Endothelial cell of umbilical vein (primary cell): ENCODE measurements around the gene CSRP1. TPM values are rescaled to one million over a fixed set of nuclear protein-coding genes. Genes with fewer than 3 reads are reported as not detected.

Source experiments
- BruUV-seq: library from RNA; stranded (reverse); fragments of 400-500 nt; replicated peaks from 2 replicates; lab custom pipeline; 2021; lab: Mats Ljungman, UMichigan
- CTCF ChIA-PET: fragments of 300-600, 350-600 bp; sonication (Branson Sonifier 250); formaldehyde crosslinking; loops from one replicate; lab custom pipeline; 2021; ENCODE audit warnings: antibody characterized with exemption, inconsistent platforms; lab: Charles Lee
- POLR2A ChIA-PET: fragments of 300-600, 350-600 bp; sonication (Branson Sonifier 250); formaldehyde crosslinking; loops from one replicate; lab custom pipeline; 2021; ENCODE audit warnings: antibody characterized with exemption, inconsistent platforms; lab: Charles Lee
- DNase-seq: peaks from one replicate; pipeline ENCODE4 v3.0.0-alpha.2; 2011; ENCODE audit warnings: low read depth, low spot score
- FAIRE-seq: peaks from 2 replicates; lab custom pipeline; 2011; peaks lifted over from hg19 to GRCh38; lab: Jason Lieb, UNC
- H2AFZ ChIP-seq: 2 replicates; pipeline ENCODE4 v1.6.0; 2012; ENCODE audit warnings: low read depth, low read length, control low read depth, inconsistent platforms
- H3K27ac ChIP-seq: 2 replicates; pipeline ENCODE4 v1.5.1; 2011; ENCODE audit warnings: low read depth, mild to moderate bottlenecking, control low read depth, low read length, moderate library complexity; ENCODE audit not compliant: insufficient read depth
- H3K27me3 ChIP-seq, 2 experiments: 2 replicates each; pipeline versions ENCODE4 v1.6.0 to v1.6.1; 2011; ENCODE audit warnings: low read length in 2 of 2, mixed read lengths in 1 of 2; ENCODE audit not compliant: control insufficient read depth in 2 of 2, insufficient read depth in 2 of 2
- H3K36me3 ChIP-seq, 2 experiments: 2 replicates in 1 of 2; 3 replicates in 1 of 2; pipeline ENCODE4 v1.5.1; 2011; ENCODE audit warnings: low read length in 2 of 2, mild to moderate bottlenecking in 1 of 2, moderate library complexity in 1 of 2; ENCODE audit not compliant: control insufficient read depth in 2 of 2, insufficient read depth in 2 of 2; ENCODE audit errors: extremely low read depth in 1 of 2
- H3K4me1 ChIP-seq: 3 replicates; pipeline ENCODE4 v1.5.1; 2011; ENCODE audit warnings: mild to moderate bottlenecking, low read length; ENCODE audit not compliant: control insufficient read depth, insufficient read depth; ENCODE audit errors: extremely low read depth
- H3K4me2 ChIP-seq: 2 replicates; pipeline ENCODE4 v1.6.1; 2011; ENCODE audit warnings: low read length, control low read depth, mixed read lengths; ENCODE audit not compliant: insufficient read depth
- H3K4me3 ChIP-seq, 3 experiments: fragments of 200-600 bp in 1 of 3; sonication (generic), shearing (Covaris generic) in 1 of 3; replicated peaks in 1 of 3; 2 replicates each; pipeline ENCODE4 v1.5.1; 2011 to 2016; ENCODE audit warnings: control low read depth in 3 of 3, low read length in 3 of 3, mild to moderate bottlenecking in 2 of 3, inconsistent platforms in 1 of 3, low read depth in 1 of 3, moderate library complexity in 1 of 3; ENCODE audit not compliant: insufficient read depth in 1 of 3
- H3K79me2 ChIP-seq: 2 replicates; pipeline ENCODE4 v1.6.0; 2012; ENCODE audit warnings: low read length, inconsistent platforms; ENCODE audit not compliant: control insufficient read depth, insufficient read depth
- H3K9ac ChIP-seq: replicated peaks from 2 replicates; pipeline ENCODE3; 2011; ENCODE audit warnings: low read length, control low read depth; ENCODE audit not compliant: insufficient read depth; ENCODE audit errors: extremely low read depth
- H3K9me1 ChIP-seq: replicated peaks from 3 replicates; pipeline ENCODE4 v1.6.0; 2011; ENCODE audit warnings: mild to moderate bottlenecking, low read length; ENCODE audit not compliant: control insufficient read depth, insufficient read depth; ENCODE audit errors: extremely low read depth
- H3K9me3 ChIP-seq: replicated peaks from 2 replicates; pipeline ENCODE4 v1.5.1; 2012; ENCODE audit warnings: low read length, inconsistent platforms; ENCODE audit not compliant: control insufficient read depth, insufficient read depth
- H4K20me1 ChIP-seq: replicated peaks from 2 replicates; pipeline ENCODE3; 2011; ENCODE audit warnings: mild to moderate bottlenecking, low read length; ENCODE audit not compliant: control insufficient read depth, insufficient read depth; ENCODE audit errors: extremely low read depth
- EZH2 ChIP-seq: IDR thresholded peaks from 2 replicates; pipeline ENCODE4 v1.6.1; 2012; ENCODE audit warnings: borderline replicate concordance, low read depth, mild to moderate bottlenecking, moderate library complexity, low read length, inconsistent platforms; ENCODE audit not compliant: severe bottlenecking
- FOS ChIP-seq: IDR thresholded peaks from 2 replicates; pipeline ENCODE4 v1.6.1; 2011; ENCODE audit warnings: mild to moderate bottlenecking, low read length, moderate library complexity, borderline replicate concordance; ENCODE audit not compliant: insufficient read depth
- GATA2 ChIP-seq: IDR thresholded peaks from 2 replicates; pipeline ENCODE4 v1.7.0; 2011; ENCODE audit warnings: low read depth, mild to moderate bottlenecking, moderate library complexity, mixed read lengths, low read length; ENCODE audit not compliant: insufficient read length, insufficient read depth
- JUN ChIP-seq: IDR thresholded peaks from 2 replicates; pipeline ENCODE4 v1.6.1; 2011; ENCODE audit warnings: borderline replicate concordance, low read depth; ENCODE audit not compliant: insufficient read length, insufficient read depth
- MYC ChIP-seq: IDR thresholded peaks from one replicate; pipeline ENCODE4 v1.6.1; 2011; ENCODE audit warnings: mild to moderate bottlenecking, low read depth, low read length
- POLR2A ChIP-seq: IDR thresholded peaks from 2 replicates; pipeline ENCODE4 v1.6.1; 2012; ENCODE audit warnings: low read depth, mild to moderate bottlenecking, control low read depth, low read length
- POLR2AphosphoS5 ChIP-seq: IDR thresholded peaks from 2 replicates; pipeline ENCODE4 v1.6.1; 2012; ENCODE audit warnings: low read depth, mild to moderate bottlenecking, control low read depth, low read length, moderate library complexity; ENCODE audit not compliant: insufficient read depth
- dilution Hi-C: fragments of 300-500 bp; cut with MboI; formaldehyde crosslinking; loops from one replicate; pipeline ENCODE4 v1.15.0; 2019; ENCODE audit warnings: low sequenced_read_pairs; ENCODE audit not compliant: extremely low pct_ligation_motif_present
- intact Hi-C: fragments of 100-400 bp; cut with micrococcal nuclease; formaldehyde crosslinking; loops from one replicate; pipeline ENCODE4 v1.10.0; 2022
- polyA plus RNA-seq, 4 experiments: library from polyadenylated mRNA; depleted of rRNA in 3 of 4; stranded (reverse) in 3 of 4; unstranded in 1 of 4; fragments of >200 nt; gene quantifications; 2 replicates each; pipeline versions ENCODE4 v1.2.1 to v1.2.3, GENCODE V29; 2011 to 2012; ENCODE audit warnings: missing spikeins in 1 of 4
- total RNA-seq: library from RNA; stranded (reverse); gene quantifications from 2 replicates; pipeline ENCODE4 v1.2.3, GENCODE V29; 2021
- TF ChIP-seq, protein P1 (sequence below), 2 donors: IDR thresholded peaks; 1 replicate in 1 of 2; 2 replicates in 1 of 2; pipeline ENCODE4 v1.5.1; 2011; ENCODE audit warnings: low read length in 2 of 2, mild to moderate bottlenecking in 2 of 2, moderate library complexity in 2 of 2, control low read depth in 1 of 2, inconsistent platforms in 1 of 2, low read depth in 1 of 2; ENCODE audit not compliant: insufficient read depth in 1 of 2; ENCODE audit errors: extremely low read depth in 1 of 2
- TF ChIP-seq, protein P2 (sequence below): IDR thresholded peaks from 2 replicates; pipeline ENCODE4 v1.6.1; 2011; ENCODE audit not compliant: insufficient read depth, insufficient read length

Gene CSRP1
- total and polyA plus RNA-seq, 2 donors (not counting 3 experiments of a cell fraction or from before 2014, with no cell fraction given) = 393 to 510 TPM

GRCh38 chr1:201509601-201510374 lies 2.9 kb upstream of the CSRP1 start:
- no peaks in the 10 kb centered on the region for H3K27me3 ChIP-seq
- no TSS peak for BruUV-seq
- H2AFZ ChIP-seq = no peak overlapping the region
- no peak overlapping the region for H3K27ac ChIP-seq
- peaks cover 21% of the 10 kb centered on the region for H3K79me2 ChIP-seq
- no peaks in the 10 kb centered on the region for H4K20me1 ChIP-seq
- ChIA-PET CTCF (interaction anchor here (1.1 to 26.3 kb wide), 5 partner anchors 19 to 283 kb away, joined by 3 to 1317 read pairs (median 5); partner anchors contain the start of gene PHLDA3), POLR2A (no interaction called here)
- H3K4me2 ChIP-seq = no peak overlapping the region
- dilution Hi-C loops = no loop called here
- TF ChIP-seq GATA2 (no peak), FOS (no peak), JUN (no peak), POLR2A (no peak), EZH2 (no peak), MYC (no peak), POLR2AphosphoS5 (no peak)
- TF ChIP-seq, protein P1, sequence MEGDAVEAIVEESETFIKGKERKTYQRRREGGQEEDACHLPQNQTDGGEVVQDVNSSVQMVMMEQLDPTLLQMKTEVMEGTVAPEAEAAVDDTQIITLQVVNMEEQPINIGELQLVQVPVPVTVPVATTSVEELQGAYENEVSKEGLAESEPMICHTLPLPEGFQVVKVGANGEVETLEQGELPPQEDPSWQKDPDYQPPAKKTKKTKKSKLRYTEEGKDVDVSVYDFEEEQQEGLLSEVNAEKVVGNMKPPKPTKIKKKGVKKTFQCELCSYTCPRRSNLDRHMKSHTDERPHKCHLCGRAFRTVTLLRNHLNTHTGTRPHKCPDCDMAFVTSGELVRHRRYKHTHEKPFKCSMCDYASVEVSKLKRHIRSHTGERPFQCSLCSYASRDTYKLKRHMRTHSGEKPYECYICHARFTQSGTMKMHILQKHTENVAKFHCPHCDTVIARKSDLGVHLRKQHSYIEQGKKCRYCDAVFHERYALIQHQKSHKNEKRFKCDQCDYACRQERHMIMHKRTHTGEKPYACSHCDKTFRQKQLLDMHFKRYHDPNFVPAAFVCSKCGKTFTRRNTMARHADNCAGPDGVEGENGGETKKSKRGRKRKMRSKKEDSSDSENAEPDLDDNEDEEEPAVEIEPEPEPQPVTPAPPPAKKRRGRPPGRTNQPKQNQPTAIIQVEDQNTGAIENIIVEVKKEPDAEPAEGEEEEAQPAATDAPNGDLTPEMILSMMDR (IDR thresholded peaks at IDR 0.05; ENCODE audit: extremely low read depth in 1 of 2, insufficient read depth in 1 of 2, low read depth in 1 of 2, low read length in 2 of 2) = no peak
- TF ChIP-seq, protein P2, sequence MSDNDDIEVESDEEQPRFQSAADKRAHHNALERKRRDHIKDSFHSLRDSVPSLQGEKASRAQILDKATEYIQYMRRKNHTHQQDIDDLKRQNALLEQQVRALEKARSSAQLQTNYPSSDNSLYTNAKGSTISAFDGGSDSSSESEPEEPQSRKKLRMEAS = no peak
- no peak overlapping the region for H3K4me3 ChIP-seq
- no peaks in the 10 kb centered on the region for H3K9me1 ChIP-seq
- peaks cover 32% of the 10 kb centered on the region for H3K4me1 ChIP-seq
- intact Hi-C loops = no loop called here
- no peaks in the 10 kb centered on the region for H3K36me3 ChIP-seq
- H3K9me3 ChIP-seq = no peaks in the 10 kb centered on the region
- no peak overlapping the region for H3K9ac ChIP-seq
- DNase-seq (no peak), FAIRE-seq (no peak)
